GM18511 (cell line): Measurements from ENCODE around the gene ART3.

Source experiments
- ATAC-seq: cut with Tn5 transposase; IDR thresholded peaks from one replicate; pipeline ENCODE4 v1.9.1; 2021; ENCODE audit warnings: mild to moderate bottlenecking, moderate library complexity; ENCODE audit not compliant: unreplicated experiment

ART3 gene

GRCh38 chr4:76067652-76068286 lies 6.7 kb upstream of the ART3 start:
- peak; percentile 84 for ATAC-seq

- ATAC-seq: no peak
These were observed 1.7 kb upstream of the ART3 start for GRCh38 chr4:76072760-76073159.

GRCh38 chr4:76074993-76075600 lies 588 bp downstream of the ART3 start:
- no peak for ATAC-seq

- ATAC-seq: no peak
These were observed 3.6 kb downstream of the ART3 start for GRCh38 chr4:76078033-76078613.

- no peak for ATAC-seq
These were observed 9.0 kb downstream of the ART3 start for GRCh38 chr4:76083386-76083988.

- ATAC-seq: no peak
These were observed 10.0 kb downstream of the ART3 start for GRCh38 chr4:76084542-76084941.

GRCh38 chr4:76087007-76087769 lies 12.7 kb downstream of the ART3 start:
- ATAC-seq: no peak

DNA sequence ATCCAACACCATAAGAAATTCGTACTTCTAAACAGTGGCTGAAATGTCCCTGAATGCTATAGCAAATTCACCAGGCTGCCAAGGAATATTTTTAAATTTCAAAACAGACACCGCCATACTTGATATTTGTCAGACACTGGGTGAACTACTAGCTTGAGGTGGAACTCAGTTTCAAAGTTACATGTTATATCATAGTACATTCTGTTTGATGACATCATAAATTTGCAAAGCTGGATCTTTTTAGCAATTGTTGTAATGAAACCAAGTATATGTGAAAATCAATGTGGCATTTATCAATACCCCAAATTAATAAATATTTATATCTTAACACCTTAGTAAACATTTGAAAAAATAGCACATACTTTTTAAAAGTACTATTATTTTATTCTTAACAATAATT lies 14.2 kb downstream of the ART3 start:
- ATAC-seq: no peak

GRCh38 chr4:76090241-76090691 lies 15.8 kb downstream of the ART3 start:
- ATAC-seq: peak; percentile 76

- no peak for ATAC-seq
These were observed 16.5 kb downstream of the ART3 start for GRCh38 chr4:76091052-76091451.

GRCh38 chr4:76095568-76095967 lies 21.1 kb downstream of the ART3 start:
- ATAC-seq: no peak

DNA sequence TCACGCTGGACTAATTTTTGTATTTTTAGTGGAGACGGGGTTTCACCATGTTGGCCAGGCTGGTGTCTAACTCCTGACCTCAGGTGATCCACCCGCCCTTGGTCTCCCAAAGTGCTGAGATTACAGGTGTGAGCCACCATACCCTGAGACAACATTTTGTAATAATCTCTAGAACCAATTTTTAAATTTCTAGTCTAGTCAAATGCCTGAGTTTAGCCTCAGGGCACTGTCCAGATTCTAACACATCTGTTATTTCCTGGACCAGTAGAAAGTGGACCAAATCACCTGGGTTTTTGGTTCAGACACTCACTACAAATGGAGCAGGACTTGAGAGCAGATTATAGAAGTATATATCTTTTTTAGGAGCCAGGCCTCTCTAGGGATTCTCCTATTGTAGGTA lies 21.6 kb downstream of the ART3 start:
- no peak for ATAC-seq

GRCh38 chr4:76105652-76106051 lies 31.1 kb downstream of the ART3 start:
- no peak for ATAC-seq

GRCh38 chr4:76106442-76106841 lies 31.9 kb downstream of the ART3 start:
- no peak for ATAC-seq

GRCh38 chr4:76108467-76109181 lies 34.1 kb downstream of the ART3 start:
- no peak for ATAC-seq

DNA sequence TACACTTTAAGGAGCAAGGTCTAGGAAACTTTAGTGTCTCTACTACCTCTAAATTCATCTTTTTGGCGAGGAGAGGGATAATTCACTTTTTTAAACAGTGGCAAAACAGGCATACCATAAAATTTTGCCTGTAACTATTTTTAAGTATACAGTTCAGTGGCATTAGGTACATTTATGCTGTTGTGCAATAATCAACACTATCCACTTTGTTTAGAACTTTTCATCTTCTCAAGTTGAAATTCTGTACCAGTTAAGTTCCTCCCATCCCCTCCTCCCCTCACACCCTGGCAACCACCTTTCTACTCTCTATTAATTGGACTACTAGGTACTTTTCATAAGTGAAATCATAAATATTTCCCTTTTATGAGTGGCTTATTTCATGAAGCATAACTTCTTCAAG lies 42.3 kb downstream of the ART3 start:
- no peak for ATAC-seq

DNA sequence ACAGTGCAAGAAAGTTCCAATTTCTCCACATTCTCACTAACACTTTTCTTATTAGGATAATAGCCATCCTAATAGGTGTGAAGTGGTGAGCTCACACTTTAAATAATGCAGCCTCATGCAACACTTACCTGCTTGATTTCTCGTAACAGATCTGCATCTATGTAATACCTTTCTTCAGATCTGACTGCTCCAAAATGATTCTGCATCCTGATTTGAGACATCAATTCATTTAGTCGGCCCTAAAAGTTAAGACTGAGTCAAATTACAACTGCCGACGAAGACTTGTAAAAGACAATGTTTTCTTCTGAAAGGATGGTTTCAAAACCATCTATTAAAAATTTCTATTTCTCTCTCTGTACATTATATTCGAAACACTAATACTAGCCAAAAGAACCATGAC lies 43.0 kb downstream of the ART3 start:
- ATAC-seq: no peak

GRCh38 chr4:76120199-76120598 lies 45.7 kb downstream of the ART3 start:
- no peak for ATAC-seq

GRCh38 chr4:76125816-76126215 lies 51.3 kb downstream of the ART3 start:
- no peak for ATAC-seq

DNA sequence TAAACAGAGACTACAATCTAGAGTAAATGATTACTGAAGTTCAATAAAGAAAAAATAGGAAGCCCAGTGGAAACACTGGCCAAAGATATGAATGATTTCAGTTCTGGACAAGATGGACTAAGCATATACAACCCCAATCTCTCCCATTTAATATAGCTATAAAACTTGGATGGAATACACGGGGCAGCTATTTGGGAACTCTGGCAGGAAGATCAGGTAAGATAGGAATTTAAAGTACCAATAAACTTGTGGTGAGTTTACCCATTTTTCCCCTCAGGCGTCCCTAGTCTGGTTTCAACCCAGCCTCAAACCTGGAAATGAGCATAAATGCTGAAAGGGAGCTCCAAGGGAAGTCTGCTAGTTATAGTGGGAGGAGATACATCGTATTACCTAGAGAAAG lies 53.2 kb downstream of the ART3 start:
- ATAC-seq: no peak

DNA sequence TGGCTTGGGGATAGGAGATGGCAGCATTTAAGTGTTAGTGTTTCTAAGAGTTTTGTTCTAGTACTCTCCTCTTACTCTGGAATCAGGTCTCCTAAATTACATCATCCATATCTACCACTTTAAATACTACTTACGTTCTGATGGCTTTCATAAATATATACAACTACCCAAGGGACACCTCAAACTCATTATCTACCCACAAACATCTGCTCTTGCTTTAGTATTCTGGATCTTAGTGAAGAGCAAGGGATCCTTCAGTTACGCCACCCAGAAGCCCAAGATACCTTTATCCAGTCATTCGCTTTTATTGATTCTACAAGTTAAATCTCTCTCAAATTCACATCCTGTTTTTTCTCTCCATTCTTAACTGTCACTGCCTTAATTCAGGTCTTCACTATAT lies 66.7 kb downstream of the ART3 start:
- ATAC-seq: no peak
